Measurements from ENCODE around the gene BRINP2. TPM values are rescaled to one million over a fixed set of nuclear protein-coding genes. Genes with fewer than 3 reads are reported as not detected.

Gene BRINP2
- total RNA-seq, 1 donor from 2014 or later: not detected

GRCh38 chr1:177274687-177275211 is 104.0 kb downstream of the BRINP2 start:
- Mint-ChIP-seq H3K4me3 (ENCODE audit: low read depth) (no peak overlapping the region), H3K27ac (no peak overlapping the region), H3K4me1 (ENCODE audit: low read depth) (no peaks in the 10 kb centered on the region), H3K27me3 (ENCODE audit: low read depth) (no peaks in the 10 kb centered on the region), H3K36me3 (ENCODE audit: low read depth) (no peaks in the 10 kb centered on the region), H3K9me3 (no peaks in the 10 kb centered on the region)
- no peak for DNase-seq (ENCODE audit: low spot score)
- intact Hi-C loops (cut with micrococcal nuclease): no loop called here

- Mint-ChIP-seq H3K9me3 (no peaks in the 10 kb centered on the region), H3K36me3 (ENCODE audit: low read depth) (no peaks in the 10 kb centered on the region), H3K27me3 (ENCODE audit: low read depth) (no peaks in the 10 kb centered on the region), H3K4me1 (ENCODE audit: low read depth) (no peaks in the 10 kb centered on the region), H3K27ac (no peak overlapping the region), H3K4me3 (ENCODE audit: low read depth) (no peak overlapping the region)
- DNase-seq (ENCODE audit: low spot score): no peak
- intact Hi-C loops (cut with micrococcal nuclease): no loop called here
Observed at GRCh38 chr1:177275736-177276135, 105.0 kb downstream of the BRINP2 start.

GRCh38 chr1:177278626-177279390 is 108.0 kb downstream of the BRINP2 start:
- no peak for DNase-seq (ENCODE audit: low spot score)
- no peak overlapping the region for H3K4me3 Mint-ChIP-seq (ENCODE audit: low read depth)
- H3K9me3 Mint-ChIP-seq: peaks cover 4% of the 10 kb centered on the region
- intact Hi-C loops (cut with micrococcal nuclease): no loop called here
- no peaks in the 10 kb centered on the region for H3K4me1 Mint-ChIP-seq (ENCODE audit: low read depth)
- H3K27me3 Mint-ChIP-seq (ENCODE audit: low read depth): no peaks in the 10 kb centered on the region
- H3K36me3 Mint-ChIP-seq (ENCODE audit: low read depth): no peaks in the 10 kb centered on the region
- H3K27ac Mint-ChIP-seq: no peak overlapping the region

DNA sequence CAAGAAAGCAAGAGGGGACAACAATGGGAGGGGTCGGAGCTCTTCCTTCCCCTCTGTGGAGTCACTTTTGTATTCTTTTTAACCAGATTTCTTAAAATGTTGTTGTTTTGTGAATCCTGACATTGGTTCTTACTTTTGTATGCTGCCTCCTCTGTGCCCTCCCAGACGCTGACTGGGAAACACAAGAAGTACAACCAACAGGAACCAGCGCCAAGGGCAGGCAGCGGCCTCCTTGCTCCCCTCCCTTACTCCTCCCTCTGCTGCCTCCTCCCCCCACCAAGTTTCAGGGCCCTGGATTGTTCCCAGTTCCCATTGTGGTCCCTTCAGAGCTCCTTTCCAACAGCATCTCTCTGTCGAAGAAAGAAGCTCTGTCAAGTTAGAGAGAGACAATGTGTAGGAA is 111.1 kb downstream of the BRINP2 start:
- DNase-seq (ENCODE audit: low spot score): no peak
- Mint-ChIP-seq H3K27me3 (ENCODE audit: low read depth) (no peaks in the 10 kb centered on the region), H3K36me3 (ENCODE audit: low read depth) (no peaks in the 10 kb centered on the region), H3K4me1 (ENCODE audit: low read depth) (no peaks in the 10 kb centered on the region), H3K4me3 (ENCODE audit: low read depth) (no peak overlapping the region), H3K9me3 (peaks cover 4% of the 10 kb centered on the region), H3K27ac (no peak overlapping the region)
- intact Hi-C loops (cut with micrococcal nuclease): no loop called here

DNA sequence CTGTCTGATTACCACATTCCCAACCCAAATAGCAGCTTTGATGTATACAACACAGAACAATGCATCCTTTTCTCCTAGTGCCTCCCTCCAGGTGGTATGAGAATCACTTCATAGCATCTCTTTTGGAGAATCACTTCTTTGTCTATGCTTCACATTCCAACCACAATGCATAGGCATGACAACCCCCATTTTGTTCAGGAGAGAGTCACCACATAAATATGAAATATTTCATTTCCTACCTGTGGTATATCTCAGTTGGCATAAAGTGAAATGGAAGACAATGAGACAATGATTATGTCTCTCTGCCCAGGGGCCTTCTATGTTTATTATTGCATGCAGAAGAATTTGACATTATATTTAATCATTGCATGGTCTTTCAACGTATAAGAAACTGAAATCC is 112.2 kb downstream of the BRINP2 start:
- no peaks in the 10 kb centered on the region for H3K36me3 Mint-ChIP-seq (ENCODE audit: low read depth)
- no peaks in the 10 kb centered on the region for H3K27me3 Mint-ChIP-seq (ENCODE audit: low read depth)
- intact Hi-C loops (cut with micrococcal nuclease): no loop called here
- no peak overlapping the region for H3K27ac Mint-ChIP-seq
- no peak for DNase-seq (ENCODE audit: low spot score)
- H3K4me3 Mint-ChIP-seq (ENCODE audit: low read depth): no peak overlapping the region
- no peaks in the 10 kb centered on the region for H3K4me1 Mint-ChIP-seq (ENCODE audit: low read depth)
- peaks cover 4% of the 10 kb centered on the region for H3K9me3 Mint-ChIP-seq

- no peaks in the 10 kb centered on the region for H3K4me1 Mint-ChIP-seq (ENCODE audit: low read depth)
- H3K9me3 Mint-ChIP-seq: peaks cover 4% of the 10 kb centered on the region
- intact Hi-C loops (cut with micrococcal nuclease): no loop called here
- no peak overlapping the region for H3K4me3 Mint-ChIP-seq (ENCODE audit: low read depth)
- H3K27me3 Mint-ChIP-seq (ENCODE audit: low read depth): no peaks in the 10 kb centered on the region
- no peak overlapping the region for H3K27ac Mint-ChIP-seq
- no peak for DNase-seq (ENCODE audit: low spot score)
- no peaks in the 10 kb centered on the region for H3K36me3 Mint-ChIP-seq (ENCODE audit: low read depth)
Observed at GRCh38 chr1:177283380-177283779, 112.6 kb downstream of the BRINP2 start.

- intact Hi-C loops (cut with micrococcal nuclease): no loop called here
- H3K9me3 Mint-ChIP-seq: peaks cover 4% of the 10 kb centered on the region
- no peak for DNase-seq (ENCODE audit: low spot score)
- H3K27ac Mint-ChIP-seq: no peak overlapping the region
- no peaks in the 10 kb centered on the region for H3K27me3 Mint-ChIP-seq (ENCODE audit: low read depth)
- H3K36me3 Mint-ChIP-seq (ENCODE audit: low read depth): no peaks in the 10 kb centered on the region
- H3K4me3 Mint-ChIP-seq (ENCODE audit: low read depth): no peak overlapping the region
- no peaks in the 10 kb centered on the region for H3K4me1 Mint-ChIP-seq (ENCODE audit: low read depth)
Observed at GRCh38 chr1:177286396-177286795, 115.6 kb downstream of the BRINP2 start.

GRCh38 chr1:177287270-177287669 is 116.5 kb downstream of the BRINP2 start:
- no peak for DNase-seq (ENCODE audit: low spot score)
- Mint-ChIP-seq H3K4me3 (ENCODE audit: low read depth) (no peak overlapping the region), H3K27me3 (ENCODE audit: low read depth) (no peaks in the 10 kb centered on the region)

GRCh38 chr1:177287994-177288393 is 117.2 kb downstream of the BRINP2 start:
- Mint-ChIP-seq H3K27me3 (ENCODE audit: low read depth) (no peaks in the 10 kb centered on the region), H3K36me3 (ENCODE audit: low read depth) (no peaks in the 10 kb centered on the region), H3K27ac (no peak overlapping the region), H3K4me1 (ENCODE audit: low read depth) (no peaks in the 10 kb centered on the region), H3K4me3 (ENCODE audit: low read depth) (no peak overlapping the region), H3K9me3 (peaks cover 4% of the 10 kb centered on the region)
- intact Hi-C loops (cut with micrococcal nuclease): no loop called here
- no peak for DNase-seq (ENCODE audit: low spot score)

More at GRCh38 chr1:177287270-177287669, 116.5 kb downstream of the BRINP2 start:
- Mint-ChIP-seq H3K36me3 (ENCODE audit: low read depth) (no peaks in the 10 kb centered on the region), H3K4me1 (ENCODE audit: low read depth) (no peaks in the 10 kb centered on the region), H3K27ac (no peak overlapping the region), H3K9me3 (peaks cover 4% of the 10 kb centered on the region)
- intact Hi-C loops (cut with micrococcal nuclease): no loop called here

- Mint-ChIP-seq H3K36me3 (ENCODE audit: low read depth) (no peaks in the 10 kb centered on the region), H3K4me3 (ENCODE audit: low read depth) (no peak overlapping the region), H3K9me3 (no peaks in the 10 kb centered on the region), H3K27me3 (ENCODE audit: low read depth) (no peaks in the 10 kb centered on the region), H3K4me1 (ENCODE audit: low read depth) (no peaks in the 10 kb centered on the region), H3K27ac (no peak overlapping the region)
- no peak for DNase-seq (ENCODE audit: low spot score)
- intact Hi-C loops (cut with micrococcal nuclease): no loop called here
Observed at GRCh38 chr1:177289532-177289931, 118.8 kb downstream of the BRINP2 start.

DNA sequence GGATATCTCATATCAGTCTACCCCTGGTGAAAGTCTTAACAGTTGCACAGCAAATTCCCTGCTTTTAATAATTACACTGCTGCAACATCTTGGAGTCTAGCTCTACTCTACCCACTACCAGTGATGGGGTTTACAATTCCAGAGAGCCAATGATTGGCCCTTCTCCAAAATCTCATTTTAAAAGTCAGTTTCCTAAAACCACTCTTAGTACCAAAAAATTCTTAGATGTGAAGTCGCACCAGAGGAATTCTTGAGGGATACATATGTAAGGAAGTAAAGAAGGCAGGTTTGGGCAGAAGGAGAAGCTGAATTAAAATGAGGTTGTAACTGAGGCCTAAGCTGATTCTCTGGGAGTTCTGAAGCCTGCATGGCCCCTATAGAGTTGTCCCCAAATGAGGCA is 129.7 kb downstream of the BRINP2 start:
- Mint-ChIP-seq H3K27me3 (ENCODE audit: low read depth) (no peaks in the 10 kb centered on the region), H3K4me3 (ENCODE audit: low read depth) (no peak overlapping the region), H3K36me3 (ENCODE audit: low read depth) (no peaks in the 10 kb centered on the region), H3K4me1 (ENCODE audit: low read depth) (no peaks in the 10 kb centered on the region), H3K27ac (no peak overlapping the region), H3K9me3 (peaks cover 6% of the 10 kb centered on the region)
- intact Hi-C loops (cut with micrococcal nuclease): no loop called here
- DNase-seq (ENCODE audit: low spot score): no peak

DNA sequence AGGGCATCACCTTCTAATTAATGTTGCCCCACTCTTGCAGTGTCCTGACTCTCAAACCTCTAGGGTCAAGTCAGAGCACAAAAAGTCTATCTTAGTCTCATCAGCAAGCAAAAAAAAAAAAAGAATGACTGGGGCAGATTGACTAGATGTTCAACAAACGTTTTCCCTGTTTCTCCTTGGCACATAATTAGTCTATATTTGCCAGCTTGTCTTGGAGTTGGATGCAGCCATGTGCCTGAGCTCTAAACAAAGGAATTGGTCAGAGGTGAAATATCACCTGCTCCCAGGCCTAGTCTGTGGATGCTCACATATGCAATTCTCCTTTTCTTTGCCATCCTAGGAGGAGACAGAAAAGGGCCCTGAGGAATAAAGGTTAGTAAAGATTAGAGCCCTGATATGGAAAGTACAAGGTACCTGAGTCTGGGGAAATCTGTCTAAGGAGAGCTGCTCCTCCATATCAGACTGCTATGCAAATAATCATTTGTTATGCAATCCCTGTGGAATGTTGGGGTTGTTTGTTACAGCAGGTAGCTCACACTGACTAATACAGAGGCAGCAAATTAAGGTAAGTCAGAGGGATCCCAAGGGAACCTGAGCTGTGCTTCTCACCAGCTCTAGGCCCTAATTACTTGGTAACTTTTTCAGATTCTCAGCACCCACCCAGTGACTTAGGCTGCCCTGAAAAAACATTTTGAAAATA is 130.8 kb downstream of the BRINP2 start:
- DNase-seq (ENCODE audit: low spot score): no peak
- intact Hi-C loops (cut with micrococcal nuclease): no loop called here
- Mint-ChIP-seq H3K27me3 (ENCODE audit: low read depth) (no peaks in the 10 kb centered on the region), H3K4me1 (ENCODE audit: low read depth) (no peaks in the 10 kb centered on the region), H3K27ac (no peak overlapping the region), H3K36me3 (ENCODE audit: low read depth) (no peaks in the 10 kb centered on the region), H3K4me3 (ENCODE audit: low read depth) (no peak overlapping the region), H3K9me3 (peaks cover under 1% of the 10 kb centered on the region)

- no peaks in the 10 kb centered on the region for H3K9me3 Mint-ChIP-seq
- no peak overlapping the region for H3K4me3 Mint-ChIP-seq (ENCODE audit: low read depth)
- intact Hi-C loops (cut with micrococcal nuclease): no loop called here
- DNase-seq (ENCODE audit: low spot score): no peak
- no peak overlapping the region for H3K27ac Mint-ChIP-seq
- H3K27me3 Mint-ChIP-seq (ENCODE audit: low read depth): no peaks in the 10 kb centered on the region
- H3K36me3 Mint-ChIP-seq (ENCODE audit: low read depth): no peaks in the 10 kb centered on the region
- H3K4me1 Mint-ChIP-seq (ENCODE audit: low read depth): no peaks in the 10 kb centered on the region
Observed at GRCh38 chr1:177302357-177303044, 131.7 kb downstream of the BRINP2 start.

Measured in activated T-helper 2 cell treated with anti-CD3 and anti-CD28 coated beads, Interferon-gamma antibody, Interleukin-2, Interleukin-4, amounts not matched to agents 10 μg/mL and 5 μg/mL and 100 μg/mL, durations not matched to agents 14 hours and 24 hours and 36 hours (primary cell).